HG03097 (cell line): Measurements from ENCODE around the gene MATN4.
"Not testable (repeated sequence)": the region's sequence is repeated elsewhere in the genome, so short reads cannot be mapped to it uniquely, and the experiment has no call there.

Source experiments
- ATAC-seq: cut with Tn5 transposase; IDR thresholded peaks from one replicate; pipeline ENCODE4 v1.9.1; 2021; ENCODE audit not compliant: unreplicated experiment, low FRiP score

MATN4 gene

DNA sequence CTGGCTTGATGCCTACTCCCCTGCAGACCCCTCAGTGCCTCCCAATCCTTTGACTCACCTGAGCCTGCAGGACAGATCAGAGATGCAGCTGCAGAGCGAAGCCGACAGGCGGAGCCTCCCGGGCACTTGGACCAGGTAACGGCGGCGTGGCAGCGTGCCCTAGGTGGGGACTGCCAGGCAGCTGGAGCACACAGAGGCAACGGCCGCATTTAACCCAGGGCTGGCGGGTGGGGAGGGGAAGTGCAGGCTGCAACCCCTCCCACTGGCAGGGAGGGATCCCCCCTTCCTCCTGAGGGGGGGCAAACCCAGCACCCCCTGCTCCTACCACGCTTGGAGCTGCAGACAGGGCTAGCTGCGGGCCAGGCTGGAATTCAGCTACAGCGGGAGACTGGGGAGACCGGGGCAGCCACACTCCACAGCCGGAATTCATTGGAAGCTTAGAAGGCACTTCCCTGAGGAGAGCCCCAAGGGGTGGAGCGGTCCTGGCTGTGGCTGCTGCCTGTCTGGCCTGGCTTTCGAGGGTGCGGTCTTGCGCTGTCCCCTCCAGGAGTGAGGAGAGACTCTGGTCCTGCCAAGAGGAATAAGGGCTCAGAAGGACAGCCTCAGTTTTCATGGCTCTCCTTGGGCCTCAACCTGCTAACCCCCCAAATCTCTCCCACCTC lies at the start of gene MATN4:
Gene MATN4, minus strand, starts transcription at position 183 of the 662 bp plus-strand sequence. CDS start 2,717 bp downstream, outside the sequence.
- no peak for ATAC-seq

GRCh38 chr20:45355209-45356084 lies 47.3 kb upstream of the MATN4 start:
- no peak for ATAC-seq

- no peak for ATAC-seq
Measured at GRCh38 chr20:45354423-45355208, 46.5 kb upstream of the MATN4 start.

DNA sequence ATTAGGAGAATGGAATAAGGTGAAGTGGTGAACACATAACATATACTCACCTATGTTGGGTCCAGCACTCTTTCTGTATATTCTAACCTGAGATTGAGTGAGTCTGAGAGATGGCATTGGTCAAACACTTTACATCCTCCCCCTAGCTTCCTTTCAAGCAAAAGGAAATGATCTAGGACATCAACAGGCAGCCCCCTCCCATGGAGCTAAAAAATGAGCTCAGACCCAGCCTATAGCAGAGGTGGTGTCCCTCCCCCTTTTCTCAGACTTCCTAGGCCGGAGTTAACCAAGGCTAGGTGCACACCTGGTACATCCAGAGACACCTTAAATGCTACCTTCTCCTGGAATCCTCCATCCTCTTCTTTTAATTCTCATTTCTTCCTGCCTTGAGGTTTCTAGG lies 45.6 kb upstream of the MATN4 start:
- ATAC-seq: no peak

- no peak for ATAC-seq
Measured at GRCh38 chr20:45352729-45353128, 44.6 kb upstream of the MATN4 start.

DNA sequence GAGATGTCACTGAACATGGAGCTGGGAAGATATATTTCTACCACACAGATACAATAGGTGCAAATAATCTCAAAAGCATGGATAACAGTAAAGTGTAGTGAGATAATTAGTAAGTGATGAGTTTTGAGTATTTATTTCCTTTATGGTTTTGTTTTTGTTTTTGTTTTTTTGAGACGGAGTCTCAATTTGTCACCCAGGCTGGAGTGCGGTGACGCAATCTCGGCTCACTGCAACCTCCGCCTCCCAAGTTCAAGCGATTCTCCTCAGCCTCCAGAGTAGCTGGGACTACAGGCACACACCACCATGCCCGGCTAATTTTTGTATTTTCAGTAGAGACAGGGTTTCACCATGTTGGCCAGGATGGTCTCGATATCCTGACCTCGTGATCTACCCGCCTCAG lies 42.7 kb upstream of the MATN4 start:
- not testable (repeated sequence) for ATAC-seq

- no peak for ATAC-seq
Measured at GRCh38 chr20:45350217-45350616, 42.1 kb upstream of the MATN4 start.

- no peak for ATAC-seq
Measured at GRCh38 chr20:45347936-45348778, 40.1 kb upstream of the MATN4 start, which contains the start of gene SDC4. Gene SDC4 (minus strand): TSS chr20:45348424. CDS start chr20:45348384, 40 bp downstream.

DNA sequence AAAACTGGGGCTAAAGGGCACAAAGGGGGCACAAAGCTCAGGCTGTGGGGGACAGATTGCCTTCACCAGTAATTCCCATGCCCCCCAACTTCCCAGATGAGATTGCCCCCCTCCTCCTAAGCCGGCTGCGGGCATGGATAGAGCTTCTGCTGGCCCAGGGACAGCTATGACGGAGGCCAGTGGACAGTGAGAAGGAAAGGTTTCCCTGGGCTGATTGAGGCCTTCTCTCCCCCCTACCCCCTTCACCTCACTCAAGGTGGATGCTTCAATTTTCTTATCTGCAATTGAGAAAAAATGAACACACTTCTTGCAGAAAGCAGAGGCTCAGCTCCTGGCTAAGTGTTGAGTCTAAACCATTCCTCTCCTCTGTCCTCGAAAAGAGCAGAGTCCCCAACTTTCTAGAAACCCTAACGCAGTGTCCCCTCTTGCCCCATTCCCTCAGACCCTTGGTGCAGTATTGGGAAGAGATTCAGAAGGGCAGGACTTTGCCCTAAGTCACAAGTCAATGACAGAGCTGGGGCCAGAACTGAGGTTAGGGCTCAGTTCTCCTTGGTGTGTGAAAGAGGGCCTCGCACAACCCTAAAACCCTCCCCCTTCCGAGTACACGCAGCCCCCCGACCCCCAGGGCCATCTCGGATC lies 39.3 kb upstream of the MATN4 start:
- no peak for ATAC-seq

GRCh38 chr20:45346851-45347250 lies 38.8 kb upstream of the MATN4 start:
- ATAC-seq: no peak

GRCh38 chr20:45346291-45346718 lies 38.2 kb upstream of the MATN4 start:
- ATAC-seq: no peak

DNA sequence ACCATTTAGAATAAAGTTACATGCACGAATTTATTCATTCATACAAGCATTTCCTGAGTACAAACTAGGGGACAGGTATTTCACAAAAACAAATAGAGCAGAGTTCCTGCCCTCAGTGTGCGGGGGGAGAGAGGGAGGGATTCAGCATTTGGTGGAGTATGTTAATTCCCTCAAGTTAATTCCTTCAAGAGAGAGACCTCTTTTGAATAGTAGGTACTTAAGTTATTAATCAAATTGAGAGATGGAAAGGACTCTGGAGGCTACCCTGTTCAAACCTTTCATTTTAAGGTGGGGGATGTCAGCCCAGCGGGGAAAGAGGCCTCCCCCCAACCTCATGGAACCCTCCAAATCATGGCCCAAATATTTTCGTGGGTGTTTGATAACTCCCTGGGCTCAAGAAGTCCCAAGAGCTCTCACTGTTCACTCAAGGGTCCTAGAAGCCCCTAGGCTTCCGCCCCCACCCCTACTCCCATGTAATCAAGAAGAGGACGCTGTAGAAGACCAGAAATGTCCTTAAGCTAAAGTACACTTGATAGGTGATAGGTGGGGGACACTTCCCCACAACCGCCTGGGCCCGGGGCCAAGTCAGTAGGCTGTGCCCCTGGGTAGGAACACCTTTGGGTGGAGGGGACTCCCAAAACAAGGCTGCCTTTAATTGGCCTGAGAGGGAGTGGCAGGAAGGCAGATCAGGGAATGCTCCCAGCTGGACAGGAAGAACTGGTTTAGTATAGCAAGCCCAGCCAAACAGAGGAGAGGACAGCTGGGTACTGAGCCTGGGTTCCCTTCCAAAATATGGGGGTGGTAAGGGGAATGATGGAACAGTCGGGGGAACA lies 37.2 kb upstream of the MATN4 start:
- ATAC-seq: no peak

DNA sequence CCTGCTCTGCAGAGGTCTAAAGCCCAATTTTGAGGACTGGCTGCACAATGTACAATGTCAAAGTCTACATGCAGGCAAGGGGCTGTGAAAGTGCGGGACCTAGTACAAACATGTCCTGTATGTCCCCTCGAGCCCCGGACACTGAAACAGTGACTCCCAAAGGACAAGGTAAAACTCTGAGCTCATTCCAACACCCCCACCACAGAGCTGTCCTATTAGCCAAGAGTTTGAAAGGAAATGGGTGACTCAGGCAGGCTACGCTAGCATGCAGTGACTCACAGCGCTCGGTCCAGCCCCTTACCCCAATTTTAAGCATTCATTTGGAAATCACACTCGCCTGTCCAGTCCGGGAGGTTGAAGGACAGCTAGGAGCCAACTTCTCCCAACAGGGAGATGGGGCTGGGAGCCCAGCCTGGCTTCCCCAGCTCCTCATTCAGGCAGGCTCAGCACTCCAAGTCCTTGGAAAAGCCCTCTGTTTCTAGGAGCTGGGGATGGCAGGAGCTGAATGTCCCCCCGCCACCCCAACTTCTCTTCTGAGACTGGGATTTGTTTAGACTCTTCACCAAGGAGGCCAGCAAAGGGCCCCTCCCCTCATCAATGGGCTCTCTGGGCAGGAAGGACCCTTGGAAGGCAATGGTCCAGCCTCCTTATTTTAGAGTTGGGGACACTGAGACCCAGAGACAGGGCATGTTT lies 36.2 kb upstream of the MATN4 start:
- ATAC-seq: no peak

DNA sequence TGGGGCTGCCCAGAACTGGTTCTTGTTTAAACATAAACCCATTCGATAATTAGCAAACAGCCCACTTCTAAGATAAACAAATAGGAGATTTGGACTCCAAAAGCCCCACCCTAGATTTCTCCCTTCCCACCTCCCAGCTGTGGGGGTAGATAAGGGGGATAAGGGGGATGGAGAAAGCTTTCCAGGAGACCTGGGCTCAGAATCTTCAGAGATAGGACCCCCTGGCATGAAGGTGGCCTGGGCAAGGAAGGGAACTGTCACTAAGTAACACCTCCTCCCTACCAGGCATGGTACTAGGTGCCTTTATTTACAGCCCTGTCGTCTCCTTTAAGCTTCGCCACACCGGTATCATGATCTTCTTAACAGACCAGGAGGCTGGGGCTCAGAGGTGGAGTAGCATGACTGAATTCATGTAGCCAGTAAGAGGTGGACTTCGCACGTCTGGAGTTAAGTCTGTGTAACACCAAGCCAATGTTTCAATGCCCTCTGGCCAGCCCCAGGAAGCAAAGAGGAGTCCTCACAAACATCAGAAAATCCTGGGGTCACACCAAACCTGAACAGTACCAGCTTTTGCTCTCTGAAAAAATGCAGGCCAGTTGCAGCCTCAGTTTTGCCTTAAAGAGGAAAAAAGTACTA lies 35.6 kb upstream of the MATN4 start:
- no peak for ATAC-seq

GRCh38 chr20:45342855-45343531 lies 34.9 kb upstream of the MATN4 start:
- ATAC-seq: no peak

DNA sequence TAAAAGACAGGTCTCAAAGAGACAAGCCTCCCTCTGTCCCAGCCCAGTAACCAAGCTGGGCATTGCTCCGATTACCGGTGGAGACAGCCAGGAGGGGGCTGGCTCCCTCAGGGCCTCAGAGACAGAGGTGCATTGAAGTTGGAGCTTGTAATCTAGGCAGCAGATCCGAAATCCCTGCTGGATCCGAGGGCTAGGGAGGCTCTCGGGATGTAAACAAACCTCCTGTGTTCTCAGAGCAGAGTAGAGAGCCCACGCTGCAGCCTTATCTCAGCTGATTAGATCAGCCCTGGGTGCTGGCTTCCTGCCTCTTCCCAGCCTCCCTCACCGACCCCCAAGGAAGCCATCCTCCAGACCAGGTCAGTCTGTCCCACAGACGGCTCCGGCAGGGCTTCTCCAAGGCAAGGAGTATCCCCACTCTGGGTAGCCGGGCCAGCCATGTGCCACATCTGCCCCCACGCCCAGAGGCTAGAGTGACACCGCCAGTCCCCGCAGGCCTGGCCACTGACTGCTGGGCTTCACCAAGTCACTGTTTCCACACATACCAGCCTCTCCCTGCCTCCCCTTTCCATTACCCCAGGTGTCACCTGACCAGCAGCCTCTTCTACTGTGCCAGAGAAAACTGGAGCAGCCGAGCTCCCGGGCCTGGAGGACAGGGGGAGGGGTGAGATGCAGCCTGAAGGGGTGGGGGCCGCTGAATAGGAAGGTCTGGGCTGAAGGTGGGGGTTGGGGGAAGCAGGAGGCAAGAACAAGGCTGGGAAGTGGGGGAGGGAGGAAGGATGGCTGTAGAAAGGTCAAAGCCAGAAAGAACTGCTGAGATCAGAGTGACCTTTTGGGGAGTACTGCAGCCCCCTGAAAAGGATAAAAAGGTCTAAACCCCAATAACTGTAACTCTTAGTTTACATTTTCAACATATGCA lies 34.1 kb upstream of the MATN4 start:
- ATAC-seq: no peak
